H9 (cell line): ENCODE results near the gene YTHDC2. TPM values are rescaled to one million over a fixed set of nuclear protein-coding genes. Genes with fewer than 3 reads are reported as not detected.

Experiments
- DNase-seq: peaks from one replicate; pipeline ENCODE4 v3.0.0-alpha.2; 2017
- H2AFZ ChIP-seq: one replicate; pipeline ENCODE4 v1.6.1; 2013; ENCODE audit warnings: mild to moderate bottlenecking, low read length, control low read depth, moderate library complexity
- H2AK5ac ChIP-seq: 2 replicates; pipeline ENCODE4 v1.6.1; 2013; ENCODE audit warnings: low read length, control low read depth, mixed read lengths; ENCODE audit not compliant: insufficient read length
- H2BK120ac ChIP-seq: one replicate; pipeline ENCODE4 v1.6.1; 2013; ENCODE audit warnings: low read depth, mild to moderate bottlenecking, low read length, control low read depth, inconsistent platforms; ENCODE audit not compliant: poor library complexity, severe bottlenecking
- H2BK12ac ChIP-seq: 2 replicates; pipeline ENCODE4 v1.6.1; 2013; ENCODE audit warnings: low read length, control low read depth, mixed read lengths, low read depth; ENCODE audit not compliant: insufficient read length
- H2BK15ac ChIP-seq: 2 replicates; pipeline ENCODE4 v1.6.1; 2013; ENCODE audit warnings: low read depth, low read length, control low read depth
- H2BK20ac ChIP-seq: one replicate; pipeline ENCODE4 v1.6.1; 2013; ENCODE audit warnings: low read depth, mild to moderate bottlenecking, low read length, control low read depth, inconsistent platforms; ENCODE audit not compliant: poor library complexity, severe bottlenecking
- H2BK5ac ChIP-seq: 2 replicates; pipeline ENCODE4 v1.6.1; 2013; ENCODE audit warnings: low read length, control low read depth, mixed read lengths; ENCODE audit not compliant: insufficient read length
- H3K14ac ChIP-seq: 2 replicates; pipeline ENCODE4 v1.6.1; 2013; ENCODE audit warnings: low read length, control low read depth; ENCODE audit not compliant: insufficient read depth
- H3K18ac ChIP-seq: 2 replicates; pipeline ENCODE4 v1.6.1; 2013; ENCODE audit warnings: low read depth, mild to moderate bottlenecking, mixed read lengths, low read length, control low read depth; ENCODE audit not compliant: insufficient read length
- H3K23ac ChIP-seq: 2 replicates; pipeline ENCODE4 v1.6.1; 2013; ENCODE audit warnings: low read length, control low read depth, mixed read lengths, low read depth; ENCODE audit not compliant: insufficient read length
- H3K23me2 ChIP-seq: 2 replicates; pipeline ENCODE4 v1.6.1; 2013; ENCODE audit warnings: low read depth, mild to moderate bottlenecking, mixed read lengths, low read length, control low read depth; ENCODE audit not compliant: insufficient read length, poor library complexity, severe bottlenecking
- H3K27ac ChIP-seq: 2 replicates; pipeline ENCODE4 v1.5.1; 2013; ENCODE audit warnings: low read length, control low read depth, mixed read lengths, low read depth; ENCODE audit not compliant: insufficient read length
- H3K27me3 ChIP-seq: 2 replicates; pipeline ENCODE4 v1.6.1; 2013; ENCODE audit warnings: low read length, control low read depth, inconsistent platforms; ENCODE audit not compliant: insufficient read depth
- H3K4ac ChIP-seq: 2 replicates; pipeline ENCODE4 v1.6.1; 2013; ENCODE audit warnings: low read depth, mild to moderate bottlenecking, control low read depth, inconsistent platforms, low read length, moderate library complexity
- H3K4me1 ChIP-seq: 2 replicates; pipeline ENCODE4 v1.6.1; 2013; ENCODE audit warnings: low read length, control low read depth, inconsistent platforms; ENCODE audit not compliant: insufficient read depth
- H3K4me2 ChIP-seq: 2 replicates; pipeline ENCODE4 v1.6.1; 2013; ENCODE audit warnings: low read length, control low read depth, mixed read lengths; ENCODE audit not compliant: insufficient read length, insufficient read depth
- H3K56ac ChIP-seq: 2 replicates; pipeline ENCODE4 v1.6.1; 2013; ENCODE audit warnings: low read depth, mild to moderate bottlenecking, mixed read lengths, low read length, control low read depth; ENCODE audit not compliant: insufficient read length
- H3K79me1 ChIP-seq: 2 replicates; pipeline ENCODE4 v1.6.1; 2013; ENCODE audit warnings: low read depth, mild to moderate bottlenecking, moderate library complexity, low read length, control low read depth, inconsistent platforms; ENCODE audit not compliant: insufficient read depth, poor library complexity, severe bottlenecking
- H3K79me2 ChIP-seq: 2 replicates; pipeline ENCODE4 v1.6.1; 2013; ENCODE audit warnings: low read length, control low read depth, inconsistent platforms; ENCODE audit not compliant: insufficient read depth
- H3K9ac ChIP-seq: 2 replicates; pipeline ENCODE4 v1.6.1; 2013; ENCODE audit warnings: low read length, control low read depth, mixed read lengths; ENCODE audit not compliant: insufficient read length; ENCODE audit errors: extremely low read depth
- H3K9me3 ChIP-seq: one replicate; pipeline ENCODE4 v1.6.1; 2013; ENCODE audit warnings: low read depth, low read length, inconsistent platforms; ENCODE audit not compliant: control insufficient read depth
- H3T11ph ChIP-seq: one replicate; pipeline ENCODE4 v1.6.1; 2013; ENCODE audit warnings: mild to moderate bottlenecking, low read length, control low read depth, inconsistent platforms
- H4K20me1 ChIP-seq: one replicate; pipeline ENCODE4 v1.6.1; 2013; ENCODE audit not compliant: control insufficient read depth, insufficient read length, insufficient read depth
- H4K5ac ChIP-seq: 2 replicates; pipeline ENCODE4 v1.6.1; 2013; ENCODE audit warnings: low read depth, mild to moderate bottlenecking, mixed read lengths, low read length, control low read depth; ENCODE audit not compliant: insufficient read length
- H4K8ac ChIP-seq: replicated peaks from 2 replicates; pipeline ENCODE4 v1.6.1; 2013; ENCODE audit warnings: low read length, control low read depth, mixed read lengths, low read depth; ENCODE audit not compliant: insufficient read length
- H4K91ac ChIP-seq: 2 replicates; pipeline ENCODE4 v1.6.1; 2013; ENCODE audit warnings: low read depth, mild to moderate bottlenecking, moderate library complexity, mixed read lengths, low read length, control low read depth; ENCODE audit not compliant: insufficient read length
- H3K27ac Mint-ChIP-seq, 3 experiments: 2 replicates in 2 of 3; 3 replicates in 1 of 3; pipeline ENCODE4 v1.8.0; 2020 to 2021; ENCODE audit warnings: mixed read lengths in 3 of 3, mild to moderate bottlenecking in 1 of 3, moderate library complexity in 1 of 3
- H3K27me3 Mint-ChIP-seq: 2 replicates; pipeline ENCODE4 v1.8.0; 2021; ENCODE audit warnings: low read depth, mild to moderate bottlenecking, moderate library complexity, mixed read lengths
- H3K36me3 Mint-ChIP-seq, 3 experiments: 2 replicates in 2 of 3; 3 replicates in 1 of 3; pipeline ENCODE4 v1.8.0; 2020 to 2021; ENCODE audit warnings: low read depth in 3 of 3, mixed read lengths in 3 of 3; ENCODE audit not compliant: insufficient read depth in 1 of 3
- H3K4me1 Mint-ChIP-seq, 2 experiments: 2 replicates each; pipeline ENCODE4 v1.8.0; 2020; ENCODE audit warnings: mixed read lengths in 2 of 2
- H3K4me3 Mint-ChIP-seq, 2 experiments: 2 replicates in 1 of 2; 3 replicates in 1 of 2; pipeline ENCODE4 v1.8.0; 2020 to 2021; ENCODE audit warnings: mild to moderate bottlenecking in 2 of 2, mixed read lengths in 2 of 2, moderate library complexity in 1 of 2
- H3K9me3 Mint-ChIP-seq, 2 experiments: 2 replicates in 1 of 2; 3 replicates in 1 of 2; pipeline ENCODE4 v1.8.0; 2020; ENCODE audit warnings: mild to moderate bottlenecking in 2 of 2, mixed read lengths in 2 of 2, moderate library complexity in 1 of 2
- CTCF ChIP-seq: fragments of 200-600 bp; sonication (generic); conservative IDR thresholded peaks from 3 replicates; pipeline ENCODE4 v1.8.0; 2021; ENCODE audit warnings: antibody characterized with exemption, mild to moderate bottlenecking
- WGBS: extraction: QIAGEN DNeasy Blood & Tissue Kit; methylation state at CpG from one replicate; pipeline ENCODE4 v1.1.7; 2013; ENCODE audit warnings: missing lambda C conversion rate, low lambda C conversion rate, mixed read lengths; ENCODE audit not compliant: insufficient read length; ENCODE audit errors: extremely low coverage; 5-methylcytosine and 5-hydroxymethylcytosine counted together
- total RNA-seq: library from RNA; stranded (reverse); gene quantifications from 2 replicates; pipeline ENCODE4 v1.2.1, GENCODE V29; 2021

The YTHDC2 gene
- total RNA-seq, 1 experiment from 2014 or later, result 22.5 TPM

GRCh38 chr5:113487781-113488644 lies 25.5 kb upstream of the YTHDC2 start, which contains the start of gene MCC:
TSS of gene MCC (minus strand) at chr5:113488453.
- Mint-ChIP-seq H3K9me3 (peaks cover 29 to 36% of the 10 kb centered on the region in 2 experiments), H3K27ac (peak within 1 kb of the TSS in 1 of 3 experiments; percentile 64; a peak in 1 of 7 replicates), H3K27me3 (peaks cover 60% of the 10 kb centered on the region), H3K36me3 (peaks cover 16 to 29% (median 18%) of the 10 kb centered on the region in 3 experiments), H3K4me3 (peak within 1 kb of the TSS; percentile 83 to 90), H3K4me1 (peaks cover 7 to 8% of the 10 kb centered on the region in 2 experiments; a peak in 2 of 4 replicates)
- H3K4me2 ChIP-seq, result peak within 1 kb of the TSS; percentile 88
- H2BK120ac ChIP-seq, result no peak within 1 kb of the TSS
- H3T11ph ChIP-seq, result no peak within 1 kb of the TSS
- H3K27me3 ChIP-seq, result peaks cover 6% of the 10 kb centered on the region
- H3K79me2 ChIP-seq, result no peaks in the 10 kb centered on the region
- H3K56ac ChIP-seq, result no peak within 1 kb of the TSS
- H2BK20ac ChIP-seq, result no peak within 1 kb of the TSS
- H3K23me2 ChIP-seq, result peaks cover 12% of the 10 kb centered on the region
- no peak within 1 kb of the TSS for H2BK15ac ChIP-seq
- DNase-seq, result peak; percentile 89
- H3K9me3 ChIP-seq, result peaks cover 13% of the 10 kb centered on the region
- WGBS, result no CpG with 5 or more reads among the region's 86 CpGs
- peak within 1 kb of the TSS; percentile 61 for H2AFZ ChIP-seq
- H3K18ac ChIP-seq, result peak within 1 kb of the TSS; percentile 86
- peak within 1 kb of the TSS; percentile 49 for H3K9ac ChIP-seq
- H4K5ac ChIP-seq, result no peak within 1 kb of the TSS
- no peak within 1 kb of the TSS for H2BK12ac ChIP-seq
- no peaks in the 10 kb centered on the region for H4K20me1 ChIP-seq
- H3K14ac ChIP-seq, result peak within 1 kb of the TSS; percentile 83
- no peak within 1 kb of the TSS for H2AK5ac ChIP-seq
- H2BK5ac ChIP-seq, result no peak within 1 kb of the TSS
- H4K91ac ChIP-seq, result no peak within 1 kb of the TSS
- H3K4me1 ChIP-seq, result 0 out of 2 replicates have a peak, but pooled peaks cover 2% of the 10 kb centered on the region
- TF ChIP-seq CTCF, result no peak
- no peak within 1 kb of the TSS for H3K23ac ChIP-seq
- H3K79me1 ChIP-seq, result no peaks in the 10 kb centered on the region
- no peak within 1 kb of the TSS for H4K8ac ChIP-seq
- no peak within 1 kb of the TSS for H3K27ac ChIP-seq
- no peak within 1 kb of the TSS for H3K4ac ChIP-seq
